HG02885 (cell line): ENCODE data around the gene NLGN4X.

Experiments
- ATAC-seq: cut with Tn5 transposase; IDR thresholded peaks from one replicate; pipeline ENCODE4 v1.9.1; 2021; ENCODE audit warnings: mild to moderate bottlenecking; ENCODE audit not compliant: unreplicated experiment, poor library complexity

Gene NLGN4X

DNA sequence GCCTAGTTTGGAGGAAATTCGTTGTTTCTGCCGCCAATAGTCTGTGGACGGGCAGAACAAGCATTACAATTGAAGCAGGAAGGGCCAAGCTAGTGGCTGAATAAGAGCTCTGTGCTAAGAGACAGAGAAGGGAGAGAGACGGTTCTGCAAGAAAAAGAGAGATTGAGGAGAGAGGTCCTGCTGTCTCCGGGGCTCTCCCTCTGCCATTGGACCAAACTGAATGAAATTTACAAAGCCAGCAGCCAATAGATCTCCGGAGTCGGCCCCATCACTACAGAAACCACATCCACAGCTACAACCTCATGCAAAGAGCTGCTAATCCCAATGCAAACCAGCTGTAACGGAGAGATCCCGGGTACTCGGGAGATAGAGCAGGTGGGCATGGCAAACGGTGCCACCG lies at the start of gene NLGN4X:
TSS of gene NLGN4X (minus strand) at position 148 of the 400 bp plus-strand sequence. CDS start 77,401 bp downstream, outside the sequence.
- ATAC-seq, result no peak

DNA sequence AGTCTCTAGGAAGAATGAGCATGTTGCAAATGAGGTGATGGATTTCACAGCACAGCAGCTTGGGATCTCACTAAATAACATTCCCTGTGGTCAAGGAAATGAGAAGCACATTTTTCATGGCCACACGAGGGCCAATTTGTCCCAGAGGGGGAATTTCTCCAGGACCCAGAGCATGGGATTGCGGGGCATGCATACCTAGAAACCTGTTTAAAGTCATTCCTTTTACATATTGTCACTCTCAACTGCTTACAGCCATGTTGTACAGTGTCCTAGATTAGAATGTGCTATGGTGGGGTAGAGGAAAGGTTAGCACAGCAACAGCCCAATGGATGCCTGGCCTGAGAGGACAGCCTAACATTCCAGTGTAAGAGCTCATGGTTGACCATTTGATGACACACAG lies 37.4 kb upstream of the NLGN4X start:
- no peak for ATAC-seq

DNA sequence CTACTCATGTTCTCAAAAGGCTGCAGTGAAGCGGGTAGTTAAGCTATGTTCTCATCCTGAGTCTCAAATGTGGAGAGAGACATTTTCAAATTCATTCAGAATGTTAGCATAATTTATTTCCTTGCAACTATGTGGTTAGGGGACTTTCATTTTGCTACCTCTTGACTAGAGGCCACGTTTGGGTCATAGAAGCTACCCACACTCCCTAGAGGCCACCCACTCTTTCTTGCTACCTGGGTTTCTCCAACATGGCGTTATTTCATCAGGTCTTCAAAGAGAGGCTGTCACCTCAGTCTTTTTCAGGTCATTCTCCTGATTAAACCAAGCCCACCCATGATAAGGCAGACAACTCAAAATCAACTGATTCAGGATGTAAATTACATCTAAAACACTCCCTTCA lies 34.3 kb upstream of the NLGN4X start:
- ATAC-seq, result peak; percentile 45

DNA sequence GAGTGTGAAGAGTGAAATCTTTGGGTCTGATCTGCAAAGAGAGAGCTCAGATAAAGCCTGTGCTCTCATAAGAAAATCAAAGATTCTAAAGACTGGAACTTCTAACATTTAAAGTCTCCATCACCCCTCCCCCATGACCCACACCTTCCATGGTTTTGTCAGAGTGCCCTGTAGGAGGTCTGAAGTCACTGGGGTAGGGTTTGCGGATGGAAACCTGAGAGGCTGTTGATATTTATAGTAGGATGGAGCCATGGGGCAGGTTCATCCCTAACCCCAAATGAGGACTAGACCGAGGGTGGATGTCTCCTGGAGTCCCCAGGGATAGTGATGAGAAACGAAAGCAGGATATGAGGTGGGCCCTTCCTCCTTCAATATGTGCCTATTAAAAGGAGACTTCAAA lies 28.4 kb upstream of the NLGN4X start:
- no peak for ATAC-seq

DNA sequence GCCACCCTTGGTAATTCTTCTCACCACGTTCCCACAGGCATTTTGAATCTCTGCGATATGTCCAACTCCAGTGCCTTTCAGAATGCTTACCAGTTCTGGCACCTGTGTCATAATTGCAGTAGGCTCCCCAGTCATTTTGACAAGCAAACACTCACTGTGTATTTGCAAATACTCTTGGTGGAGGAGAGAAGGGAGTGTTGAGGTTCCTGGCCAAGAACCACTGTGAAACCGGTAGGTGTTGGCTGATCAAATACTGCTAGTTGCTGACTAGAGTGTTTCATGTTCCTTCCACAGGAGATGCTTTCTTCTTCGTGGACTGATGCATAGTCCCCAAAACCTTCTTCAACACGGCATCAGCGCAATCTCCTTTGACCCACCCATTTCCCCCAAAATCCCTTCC lies 16.0 kb upstream of the NLGN4X start:
- no peak for ATAC-seq

DNA sequence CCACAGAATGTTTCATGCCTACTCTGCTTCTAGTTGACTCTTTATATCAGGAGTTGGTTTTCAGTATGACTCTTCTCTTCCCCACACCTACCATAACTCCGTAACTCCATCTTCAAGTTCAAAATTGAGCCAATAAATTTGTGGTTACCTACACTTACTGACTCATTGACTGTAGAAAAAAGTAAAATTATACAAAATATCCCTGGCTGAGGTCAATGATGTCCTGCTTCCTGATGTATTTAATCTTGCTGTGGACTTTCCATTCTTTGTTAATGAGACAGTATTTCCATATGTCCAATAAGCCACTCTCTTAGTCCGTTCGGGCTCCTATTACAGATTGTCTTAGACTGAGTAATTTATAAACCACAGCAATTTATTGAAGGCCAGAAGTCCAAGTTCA lies 9.9 kb upstream of the NLGN4X start:
- ATAC-seq, result no peak

DNA sequence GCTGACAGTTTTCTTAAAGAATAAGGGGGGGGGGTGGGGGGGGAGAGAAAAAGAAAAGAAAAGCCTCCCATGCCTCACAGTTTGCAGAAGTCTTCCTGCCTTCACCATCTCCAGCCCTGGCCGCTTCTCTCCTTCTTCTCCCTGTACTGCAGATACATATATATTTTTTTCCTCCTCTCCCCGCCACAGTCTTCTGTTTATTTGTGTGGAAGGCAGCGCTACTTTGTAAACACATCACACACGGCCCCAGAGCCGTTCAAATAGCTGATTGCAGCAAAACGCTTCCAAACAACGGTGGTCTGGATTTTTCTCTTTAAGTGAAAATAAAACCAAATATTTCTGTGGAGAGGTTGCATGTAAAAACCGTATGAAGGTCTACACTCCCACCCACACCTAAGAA lies 732 bp downstream of the NLGN4X start:
- no peak for ATAC-seq

DNA sequence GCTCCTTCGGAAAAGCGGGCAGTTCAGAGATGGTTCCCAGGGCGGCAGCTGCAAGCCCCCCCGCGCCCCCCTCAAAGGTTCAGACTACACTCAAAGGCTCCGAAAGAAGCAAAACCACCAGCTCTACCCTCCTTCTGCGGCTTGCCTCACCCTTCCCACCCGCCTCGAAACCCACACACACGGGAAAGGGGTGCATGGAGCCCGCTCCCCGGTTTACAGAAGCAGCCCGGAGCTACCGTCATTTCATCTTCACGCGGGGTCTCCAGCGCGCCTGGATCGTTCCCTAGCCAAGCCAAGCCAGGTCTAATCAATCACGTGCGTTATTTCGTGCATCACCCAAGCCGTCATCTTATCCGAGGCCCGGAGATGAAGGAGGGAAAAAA lies 1.2 kb downstream of the NLGN4X start:
- no peak for ATAC-seq

DNA sequence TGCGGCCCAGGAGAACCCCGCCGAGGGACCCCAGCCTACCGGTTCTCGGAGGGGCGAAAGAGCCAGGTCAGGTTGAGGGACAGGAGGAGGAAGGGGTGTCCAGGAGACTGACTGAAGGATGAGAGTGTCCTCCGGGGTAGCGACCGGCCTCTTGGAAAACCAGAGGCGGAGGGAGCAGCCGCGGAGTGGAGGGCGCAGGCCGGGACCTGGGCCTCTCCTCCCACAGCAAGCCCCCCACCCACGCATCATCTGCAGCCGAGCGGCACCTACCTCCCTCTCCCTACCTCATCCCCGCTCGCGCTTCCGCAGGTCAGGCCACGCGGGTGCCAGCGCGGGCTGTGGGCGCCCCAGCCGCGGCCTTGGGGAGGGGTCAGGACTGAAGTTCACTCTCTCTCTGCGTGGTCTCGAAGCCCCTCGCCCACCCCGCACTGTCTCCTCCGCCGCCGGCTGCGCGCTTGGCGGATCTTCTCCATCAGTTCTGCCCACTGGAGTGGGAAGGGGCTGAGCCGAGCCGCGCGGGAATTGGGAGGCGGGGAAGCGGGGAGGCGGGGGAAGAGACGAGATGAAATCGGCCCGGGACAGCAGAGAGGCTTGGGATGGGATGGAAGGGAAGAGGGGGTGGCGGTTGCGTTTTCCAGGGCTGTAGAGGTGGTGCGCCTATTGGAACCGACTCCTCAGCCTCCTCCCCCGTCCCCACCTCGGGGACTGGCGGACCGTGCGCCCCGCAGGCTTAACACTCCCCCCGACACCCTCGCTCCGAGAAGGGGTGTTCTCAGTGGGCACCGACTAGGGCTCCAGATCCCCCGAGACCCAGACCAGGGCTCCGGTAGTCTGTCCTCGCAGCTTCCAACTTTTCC lies 1.8 kb downstream of the NLGN4X start:
- no peak for ATAC-seq

DNA sequence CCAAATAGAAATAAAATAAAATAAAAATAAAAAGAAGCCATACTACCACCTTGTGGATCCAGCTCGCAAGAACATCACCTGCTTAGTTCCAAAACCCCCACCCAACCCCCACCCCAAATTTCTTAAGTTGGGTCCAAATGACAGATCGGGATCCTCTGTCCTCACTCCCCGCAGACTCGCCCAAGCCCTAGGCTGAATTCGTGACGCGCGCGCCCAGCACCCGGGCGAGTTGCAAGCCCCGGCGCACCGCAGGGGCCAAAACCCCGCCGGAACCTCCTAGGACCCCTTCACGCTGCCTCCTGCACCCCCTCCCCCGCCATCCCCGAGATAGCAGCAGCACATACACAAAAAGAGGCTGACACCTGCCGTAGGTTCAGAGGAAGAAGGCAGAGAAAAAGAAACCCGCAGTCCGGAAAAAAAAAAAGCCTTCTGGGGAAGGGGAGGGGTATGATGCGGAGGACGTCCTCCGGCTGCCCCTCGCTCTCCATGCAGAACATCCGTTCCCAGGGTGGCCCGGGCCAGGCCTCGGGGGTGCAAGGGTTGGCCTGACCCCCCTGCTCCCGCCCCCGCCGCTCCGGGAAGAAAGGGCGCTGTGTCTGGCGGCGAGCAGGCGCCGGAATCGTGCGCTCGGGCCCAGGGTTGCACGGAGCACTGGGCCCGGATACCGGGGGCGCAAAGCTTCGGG lies 2.6 kb downstream of the NLGN4X start:
- no peak for ATAC-seq

DNA sequence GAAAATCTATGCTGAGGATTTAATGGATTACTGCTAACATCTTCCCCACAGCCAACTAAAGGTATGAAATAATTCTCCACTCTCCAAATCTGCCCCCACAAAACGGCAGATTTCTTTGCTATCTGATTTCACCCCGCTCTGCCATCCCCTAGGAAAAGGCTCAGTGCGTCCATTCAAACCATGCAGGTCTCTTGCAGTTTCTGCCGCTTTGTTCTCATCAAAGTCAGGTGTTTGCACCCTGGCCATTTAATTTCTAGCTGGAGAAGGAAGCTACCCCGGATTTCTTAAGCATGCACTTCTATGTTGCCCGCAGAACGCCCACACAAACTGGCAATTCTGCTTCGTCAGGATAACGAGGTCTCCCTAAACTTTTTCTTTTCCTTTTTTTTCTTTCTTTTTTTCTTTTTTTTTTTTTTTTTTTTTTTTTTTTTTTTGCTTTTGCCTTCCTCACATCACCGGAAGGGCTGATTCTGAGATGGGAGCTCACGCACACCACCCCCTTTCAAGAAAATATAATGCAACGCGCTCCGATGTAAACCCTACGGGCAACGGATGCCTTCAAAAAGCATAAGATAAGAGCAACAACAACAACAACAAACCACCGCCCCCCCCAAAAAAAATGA lies 3.3 kb downstream of the NLGN4X start:
- ATAC-seq, result no peak

DNA sequence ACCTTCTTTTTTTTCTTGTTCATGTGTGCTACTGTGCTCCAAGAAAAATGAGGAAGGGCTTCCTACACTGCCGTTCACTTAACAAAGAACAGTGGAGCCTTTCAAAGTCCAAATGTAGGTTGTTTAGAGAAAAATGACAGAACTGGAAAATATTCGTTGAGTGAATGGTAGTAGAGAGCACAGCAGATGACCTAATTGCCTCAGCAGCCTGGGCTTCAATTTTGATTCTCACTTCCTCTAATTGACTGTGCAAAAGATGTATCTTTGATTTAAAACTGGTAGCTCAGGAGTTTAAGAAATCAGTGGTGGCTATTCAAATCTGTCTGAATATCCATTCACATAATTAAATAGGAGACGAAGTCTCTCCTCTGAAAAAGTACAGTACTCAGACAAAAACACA lies 5.2 kb downstream of the NLGN4X start:
- ATAC-seq, result peak; percentile 51

DNA sequence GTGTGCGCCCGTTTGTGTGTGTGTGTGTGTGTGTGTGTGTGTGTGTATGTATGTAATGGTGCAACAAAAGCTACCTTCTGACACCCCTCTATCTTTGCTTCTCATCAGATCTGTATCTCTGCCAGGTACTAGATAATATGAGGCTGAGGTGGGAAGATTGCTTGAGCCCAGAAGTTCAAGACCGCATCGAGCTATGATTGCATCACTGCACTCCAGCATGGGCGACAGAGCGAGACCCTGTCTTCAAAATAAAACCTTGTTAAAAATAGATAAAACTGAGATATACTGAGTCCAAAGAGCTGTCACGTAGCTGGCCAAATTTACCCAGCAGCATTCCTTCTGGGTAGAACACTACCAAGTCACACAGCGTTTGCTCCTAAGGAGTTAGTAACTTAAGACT lies 18.4 kb downstream of the NLGN4X start:
- no peak for ATAC-seq

DNA sequence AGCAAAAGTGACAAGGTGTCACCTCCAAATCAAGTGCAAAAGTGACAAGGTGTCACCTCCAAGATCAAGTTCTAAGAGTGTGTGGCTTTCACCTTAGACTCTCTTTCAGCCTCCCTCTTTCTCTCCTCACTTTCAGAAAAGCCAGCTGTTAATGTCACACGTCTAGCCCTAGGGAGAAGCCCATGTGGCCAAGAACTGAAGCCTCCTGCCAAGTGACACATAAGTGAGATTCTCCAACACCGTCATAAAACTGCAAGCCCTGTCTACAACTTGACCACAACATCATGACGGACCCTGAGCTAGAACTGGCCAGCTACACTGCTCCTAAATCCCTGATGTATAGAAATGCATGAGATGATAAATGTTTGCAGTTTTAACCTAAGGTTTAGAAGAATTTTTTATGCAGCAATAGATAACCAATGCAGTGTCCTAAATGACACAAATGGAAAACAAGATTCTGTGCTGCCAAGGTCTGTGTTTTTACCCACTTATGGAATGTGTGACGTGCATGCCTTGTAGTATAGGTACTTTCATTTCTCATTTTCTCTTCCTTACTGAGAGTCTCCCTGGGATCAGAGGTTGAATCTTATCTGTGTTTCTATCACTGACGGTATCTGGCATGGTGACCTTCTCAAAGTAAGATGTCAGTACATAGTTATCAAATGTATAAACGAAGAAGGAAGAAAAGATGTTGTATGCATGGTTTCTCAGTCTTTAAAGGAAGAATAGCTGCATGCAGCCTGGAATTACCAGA lies 25.0 kb downstream of the NLGN4X start:
- no peak for ATAC-seq

DNA sequence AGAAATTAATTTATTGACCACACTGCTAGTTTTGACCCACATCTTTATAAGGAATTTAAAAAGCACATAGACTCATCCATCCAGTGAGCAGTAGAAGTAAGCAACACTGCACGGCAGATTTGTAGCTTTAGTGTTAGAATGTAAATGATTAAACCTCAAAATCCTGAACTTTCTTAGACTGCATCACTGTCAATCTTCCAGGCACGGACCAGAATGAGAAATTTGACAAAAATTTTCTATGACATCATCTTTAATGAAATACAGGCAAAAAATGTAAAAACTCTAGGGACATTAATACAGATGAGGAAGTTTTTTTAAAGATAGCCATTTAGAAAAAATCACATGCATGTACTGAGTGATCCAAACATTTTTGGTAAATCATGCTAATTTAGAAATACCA lies 29.2 kb downstream of the NLGN4X start:
- ATAC-seq, result no peak

DNA sequence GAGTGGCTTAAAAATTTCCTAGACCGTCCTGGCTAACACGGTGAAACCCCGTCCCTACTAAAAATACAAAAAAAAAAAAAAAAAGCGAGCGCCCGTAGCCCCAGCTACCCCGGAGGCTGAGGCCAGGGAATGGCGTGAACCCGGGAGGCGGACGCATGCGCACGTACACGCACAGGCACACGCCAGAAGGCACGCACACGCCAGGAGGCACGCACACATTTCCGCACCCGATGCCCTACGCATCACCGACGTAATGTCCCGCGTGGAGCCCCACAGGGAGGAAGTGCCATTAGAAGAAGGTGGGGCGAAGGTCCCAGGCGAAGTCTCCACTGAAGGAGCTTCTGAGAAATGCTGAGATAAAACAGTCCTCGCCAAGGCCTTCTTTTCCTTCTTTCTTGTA lies 41.4 kb downstream of the NLGN4X start:
- ATAC-seq, result no peak

DNA sequence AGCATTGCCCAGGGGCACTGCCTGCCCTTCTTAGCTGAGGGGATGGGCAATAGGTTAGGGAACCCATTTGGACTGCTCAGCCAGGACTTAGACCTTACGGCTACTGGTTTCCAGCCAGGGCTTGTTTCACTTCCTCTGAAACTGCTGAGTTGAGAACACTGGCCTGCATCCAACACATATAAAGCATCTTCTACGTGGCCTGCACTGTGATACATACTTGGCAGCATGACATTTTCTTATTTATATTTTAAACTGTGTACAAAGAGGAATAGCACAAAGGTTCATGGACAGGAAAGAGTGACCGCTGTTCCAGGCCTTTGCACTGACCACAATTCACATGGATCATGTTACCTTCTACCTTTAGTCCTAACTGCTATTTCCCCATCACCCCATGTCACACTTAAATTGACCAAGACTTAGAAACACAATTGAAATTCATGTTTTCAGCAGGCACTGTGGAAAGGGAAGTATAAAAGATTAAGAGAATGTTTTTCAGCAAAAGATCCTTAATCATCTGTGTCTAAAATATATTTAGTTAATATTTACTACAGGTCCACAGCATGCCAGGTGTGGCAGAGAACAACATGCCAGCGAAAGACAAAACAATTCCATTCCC lies 43.7 kb downstream of the NLGN4X start:
- ATAC-seq, result peak; percentile 100

DNA sequence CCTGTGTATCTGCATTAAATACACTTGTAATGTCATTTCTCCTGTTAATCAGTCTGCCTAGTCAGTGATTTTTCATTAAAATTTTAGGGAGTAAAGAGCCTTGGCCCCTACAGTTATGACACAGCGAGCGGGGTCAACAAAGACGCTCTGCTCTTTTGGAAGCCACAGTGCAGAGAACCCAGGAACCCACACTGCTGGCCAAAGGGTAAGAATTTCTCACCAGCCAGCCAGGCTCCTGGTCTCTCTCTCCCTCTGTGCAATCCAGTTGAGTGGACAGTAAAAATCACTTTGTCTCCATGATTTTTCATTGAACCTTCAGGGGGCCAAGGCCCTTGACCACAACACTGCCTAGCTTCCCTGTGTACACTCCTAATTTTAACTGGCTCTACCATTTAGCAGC lies 52.8 kb downstream of the NLGN4X start:
- no peak for ATAC-seq

DNA sequence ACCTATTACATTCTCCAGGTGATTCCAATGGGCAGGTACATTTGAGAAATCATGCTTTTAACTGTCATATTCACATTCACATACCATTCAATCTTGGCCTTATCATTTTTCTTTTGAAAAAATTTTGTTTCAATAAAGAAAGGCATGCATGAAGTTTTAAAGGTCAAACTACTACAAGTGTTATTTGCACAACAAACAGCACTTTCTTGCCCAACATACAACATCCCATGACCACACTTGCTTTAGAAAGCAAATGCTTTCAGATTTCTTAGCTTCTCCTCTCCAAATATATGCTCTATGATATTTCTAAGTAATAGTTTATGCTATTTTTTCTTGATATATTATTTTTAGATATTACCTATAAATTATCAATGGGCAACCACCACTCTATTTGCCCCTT lies 58.2 kb downstream of the NLGN4X start:
- no peak for ATAC-seq

DNA sequence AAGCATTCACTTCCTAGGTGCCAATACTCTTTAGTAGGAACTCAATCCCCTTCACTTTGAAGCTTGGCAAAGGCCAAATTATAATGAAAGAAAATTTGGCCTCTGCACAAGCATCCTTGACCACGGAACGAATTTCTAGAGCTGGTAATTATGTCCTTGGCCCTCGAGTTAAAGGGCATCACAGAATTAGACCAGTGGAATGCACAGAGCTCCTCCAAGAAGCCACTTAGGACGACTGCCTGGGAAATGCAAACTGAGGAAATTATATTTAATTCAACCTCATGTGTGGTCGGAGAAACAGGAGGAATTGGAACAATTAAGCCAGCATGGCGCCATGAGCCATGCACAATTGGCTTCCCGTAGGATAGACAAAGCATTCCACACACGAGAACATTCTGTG lies 59.3 kb downstream of the NLGN4X start:
- ATAC-seq, result no peak
